NB4 (cell line): Measurements from ENCODE around the gene HOXD1.

Experiments used
- POLR2A ChIP-seq: IDR thresholded peaks from 2 replicates; pipeline ENCODE4 v1.6.1; 2011; ENCODE audit warnings: mild to moderate bottlenecking; ENCODE audit not compliant: insufficient read length; ENCODE audit errors: extremely low read depth
- TF ChIP-seq, protein P1 (sequence below): IDR thresholded peaks from one replicate; pipeline ENCODE4 v1.5.1; 2012; ENCODE audit warnings: low read depth, low read length

GRCh38 chr2:176206136-176206535 lies 17.7 kb downstream of the HOXD1 start:
- TF ChIP-seq, protein P1, sequence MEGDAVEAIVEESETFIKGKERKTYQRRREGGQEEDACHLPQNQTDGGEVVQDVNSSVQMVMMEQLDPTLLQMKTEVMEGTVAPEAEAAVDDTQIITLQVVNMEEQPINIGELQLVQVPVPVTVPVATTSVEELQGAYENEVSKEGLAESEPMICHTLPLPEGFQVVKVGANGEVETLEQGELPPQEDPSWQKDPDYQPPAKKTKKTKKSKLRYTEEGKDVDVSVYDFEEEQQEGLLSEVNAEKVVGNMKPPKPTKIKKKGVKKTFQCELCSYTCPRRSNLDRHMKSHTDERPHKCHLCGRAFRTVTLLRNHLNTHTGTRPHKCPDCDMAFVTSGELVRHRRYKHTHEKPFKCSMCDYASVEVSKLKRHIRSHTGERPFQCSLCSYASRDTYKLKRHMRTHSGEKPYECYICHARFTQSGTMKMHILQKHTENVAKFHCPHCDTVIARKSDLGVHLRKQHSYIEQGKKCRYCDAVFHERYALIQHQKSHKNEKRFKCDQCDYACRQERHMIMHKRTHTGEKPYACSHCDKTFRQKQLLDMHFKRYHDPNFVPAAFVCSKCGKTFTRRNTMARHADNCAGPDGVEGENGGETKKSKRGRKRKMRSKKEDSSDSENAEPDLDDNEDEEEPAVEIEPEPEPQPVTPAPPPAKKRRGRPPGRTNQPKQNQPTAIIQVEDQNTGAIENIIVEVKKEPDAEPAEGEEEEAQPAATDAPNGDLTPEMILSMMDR, result no peak
- no peak for TF ChIP-seq POLR2A
